HTR-8/SVneo (cell line): ENCODE data around the gene HS3ST5.
A peak's percentile ranks its signal among the peaks of the same experiment; 100 is the strongest.
"Not testable (repeated sequence)": the region's sequence is repeated elsewhere in the genome, so short reads cannot be mapped to it uniquely, and the experiment has no call there.

ENCODE experiments used
- DNase-seq: peaks from one replicate; pipeline ENCODE4 v3.0.0; 2011; ENCODE audit warnings: low spot score, mixed read lengths; ENCODE audit not compliant: insufficient read length
- FAIRE-seq: peaks from 2 replicates; lab custom pipeline; 2011; peaks lifted over from hg19 to GRCh38; lab: Jason Lieb, UNC

HS3ST5 gene

DNA sequence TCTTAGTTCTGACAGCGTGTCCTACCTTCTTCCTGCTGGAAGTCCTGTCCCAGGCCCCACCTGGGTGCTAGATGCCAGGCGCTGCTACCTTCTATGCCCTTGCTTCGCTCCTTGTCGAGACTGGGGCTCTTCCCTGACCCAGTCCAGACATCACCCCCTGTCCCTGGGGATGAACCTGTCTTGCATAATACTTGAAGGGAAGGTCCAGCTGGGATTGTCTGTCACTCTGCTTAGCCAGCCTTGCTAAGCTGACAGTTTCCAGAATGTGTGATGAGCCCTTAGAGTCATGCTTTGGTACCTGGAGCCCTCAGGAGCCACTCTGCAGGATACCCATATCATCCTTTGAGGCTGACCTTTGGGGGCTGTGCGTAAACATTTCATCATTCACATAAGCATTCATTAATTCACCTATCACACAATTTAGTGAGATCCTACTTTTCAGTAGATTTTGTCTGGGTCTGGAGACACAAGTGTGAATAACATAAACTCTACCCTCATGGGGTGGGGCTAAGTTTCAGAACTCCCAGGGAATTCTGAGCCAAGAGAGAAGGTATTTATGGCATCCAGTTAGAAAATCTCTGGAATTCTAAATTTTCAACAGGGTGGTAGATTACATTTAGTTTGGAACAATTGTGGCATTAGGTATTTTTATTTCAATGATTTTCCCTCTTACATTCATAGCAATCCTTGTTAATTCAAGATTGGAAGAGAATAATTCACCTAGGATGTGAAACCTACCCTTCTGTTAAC, 220.7 kb downstream of the HS3ST5 start:
- no peak for FAIRE-seq
- peak; percentile 12 for DNase-seq

- no peak for DNase-seq
- no peak for FAIRE-seq
Observed at GRCh38 chr6:114119056-114119455, 223.8 kb downstream of the HS3ST5 start.

DNA sequence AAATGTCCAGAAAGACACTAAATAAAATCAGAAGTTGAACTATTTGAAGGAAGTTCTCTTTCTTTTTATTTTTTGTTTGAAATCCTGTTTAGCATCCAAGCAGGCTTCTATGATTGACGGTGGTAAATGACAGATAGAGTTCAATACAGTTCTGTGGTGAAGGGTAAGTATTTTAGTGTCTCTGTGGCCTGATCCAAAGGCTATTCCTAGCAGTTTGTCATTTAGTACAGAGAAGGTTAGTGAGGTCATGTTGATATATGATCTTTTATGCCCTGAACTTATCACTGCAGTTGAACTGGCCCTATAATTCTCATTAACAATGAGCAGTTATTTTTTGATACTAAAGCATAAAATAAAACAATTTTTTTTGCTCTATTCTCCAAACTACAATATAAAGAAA, 227.2 kb downstream of the HS3ST5 start:
- FAIRE-seq (no peak), DNase-seq (no peak)

- peak; percentile 4 for FAIRE-seq
- peak; percentile 67 for DNase-seq
Observed at GRCh38 chr6:114108119-114109002, 234.5 kb downstream of the HS3ST5 start.

- DNase-seq: no peak
- no peak for FAIRE-seq
Observed at GRCh38 chr6:114106020-114106419, 236.8 kb downstream of the HS3ST5 start.

GRCh38 chr6:114101255-114101654, 241.6 kb downstream of the HS3ST5 start:
- DNase-seq (no peak), FAIRE-seq (no peak)

GRCh38 chr6:114100215-114100994, 242.4 kb downstream of the HS3ST5 start:
- FAIRE-seq (peak; percentile 4), DNase-seq (no peak)

DNA sequence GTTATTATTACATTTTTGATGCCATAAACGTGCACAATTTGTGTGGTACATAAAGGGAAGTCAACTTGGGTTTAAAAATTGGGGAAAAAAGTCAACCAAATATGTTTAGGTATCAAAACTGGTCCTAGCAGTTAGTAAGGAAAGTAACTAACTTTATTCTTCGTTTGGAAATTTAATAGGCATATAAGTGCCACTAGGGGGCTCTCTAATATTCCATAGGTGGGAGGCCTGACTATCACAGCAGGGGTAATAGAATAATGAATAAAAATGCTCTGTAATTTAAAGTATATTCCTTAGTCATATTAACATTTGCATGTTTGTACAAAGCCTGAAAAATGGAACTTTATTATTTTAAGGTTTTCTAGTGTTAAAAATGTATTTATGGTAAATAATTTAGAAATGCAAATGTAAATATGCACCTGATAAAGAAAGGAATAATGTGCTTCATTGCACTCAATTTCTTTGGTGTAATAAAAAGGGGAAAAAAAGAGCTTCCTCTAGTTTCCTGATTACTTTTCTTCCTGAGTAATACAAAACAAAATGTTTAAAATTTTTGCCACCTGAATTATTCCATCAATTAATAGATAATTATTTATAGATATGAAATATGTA, 246.2 kb downstream of the HS3ST5 start:
- no peak for FAIRE-seq
- DNase-seq: peak; percentile 21

DNA sequence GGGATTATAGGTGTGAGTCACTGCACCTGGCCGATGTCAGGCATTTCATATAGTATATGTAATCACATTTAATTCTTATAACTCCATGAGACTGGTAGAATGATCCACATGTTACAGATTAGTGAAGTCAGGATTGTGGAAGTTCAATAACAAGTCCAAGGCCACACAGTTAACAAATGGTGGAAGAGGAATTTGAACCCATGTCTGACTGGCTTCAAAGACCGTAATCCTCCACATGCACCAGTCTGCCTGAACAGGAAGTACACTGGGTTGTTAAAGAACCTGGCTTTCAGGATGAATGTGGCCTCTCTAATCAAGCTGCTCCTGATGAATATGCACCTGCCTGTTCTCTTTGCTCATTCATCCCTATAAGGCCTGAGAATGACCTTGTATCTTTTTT, 249.9 kb downstream of the HS3ST5 start:
- FAIRE-seq (no peak), DNase-seq (no peak)

GRCh38 chr6:114090626-114091025, 252.2 kb downstream of the HS3ST5 start:
- DNase-seq (no peak), FAIRE-seq (no peak)

- no peak for FAIRE-seq
Observed at GRCh38 chr6:114087496-114087895, 255.3 kb downstream of the HS3ST5 start.

GRCh38 chr6:114085211-114085610, 257.6 kb downstream of the HS3ST5 start:
- DNase-seq: no peak
- no peak for FAIRE-seq

More at GRCh38 chr6:114087496-114087895, 255.3 kb downstream of the HS3ST5 start:
- DNase-seq: no peak

- DNase-seq: no peak
- FAIRE-seq: no peak
Observed at GRCh38 chr6:114084327-114084890, 258.4 kb downstream of the HS3ST5 start.

DNA sequence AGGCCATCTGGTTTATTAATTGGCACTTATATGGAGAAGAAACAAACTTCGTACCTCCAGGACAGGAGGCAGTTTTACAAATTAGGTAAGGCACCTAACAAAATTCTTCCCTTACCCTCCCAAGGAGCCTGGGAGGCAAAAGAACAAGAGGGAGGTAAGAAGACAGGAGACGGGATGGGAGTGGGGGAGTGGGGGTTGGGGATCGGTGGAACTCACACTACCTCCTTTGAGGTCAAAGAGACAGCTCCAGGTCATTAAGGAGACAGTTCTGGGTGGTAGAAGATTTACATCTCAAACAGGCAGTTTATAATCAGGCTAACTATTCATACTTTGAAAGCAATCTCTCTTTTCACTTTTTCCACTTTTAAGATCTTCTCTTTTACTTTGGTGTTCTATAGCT, 259.6 kb downstream of the HS3ST5 start:
- DNase-seq (no peak), FAIRE-seq (no peak)

GRCh38 chr6:114081730-114082129, 261.1 kb downstream of the HS3ST5 start:
- FAIRE-seq: no peak
- DNase-seq: no peak

DNA sequence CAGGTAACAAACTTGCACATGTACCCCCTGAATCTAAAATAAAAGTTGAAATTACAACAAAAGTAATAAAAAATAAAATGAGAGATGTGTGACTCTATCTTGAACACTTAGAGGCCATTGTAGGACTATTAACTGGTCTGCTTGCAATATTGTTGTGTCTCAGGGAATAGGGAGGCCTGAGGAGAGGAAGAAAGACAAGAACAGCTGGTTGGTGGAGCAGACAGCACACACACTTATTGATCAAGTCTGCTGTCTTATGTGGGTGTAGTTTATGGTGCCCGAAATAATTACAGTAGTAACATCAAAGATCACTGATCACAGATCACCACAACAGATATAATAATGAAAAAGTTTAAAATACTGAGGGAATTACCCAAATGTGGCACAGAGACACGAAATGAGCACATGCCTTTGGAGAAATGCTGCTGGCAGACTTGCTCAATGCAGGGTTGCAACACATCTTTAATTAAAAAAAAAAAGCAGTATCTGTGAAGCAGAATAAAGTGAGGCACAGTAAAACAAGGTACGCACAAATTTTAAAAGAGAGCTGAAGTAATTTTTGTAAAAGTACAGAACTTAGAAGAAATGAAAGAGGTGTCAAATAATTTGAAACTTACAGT, 261.8 kb downstream of the HS3ST5 start:
- no peak for FAIRE-seq
- no peak for DNase-seq

GRCh38 chr6:114080410-114080809, 262.4 kb downstream of the HS3ST5 start:
- FAIRE-seq, DNase-seq: not testable (repeated sequence)

GRCh38 chr6:114075777-114076176, 267.0 kb downstream of the HS3ST5 start:
- DNase-seq: no peak
- no peak for FAIRE-seq

DNA sequence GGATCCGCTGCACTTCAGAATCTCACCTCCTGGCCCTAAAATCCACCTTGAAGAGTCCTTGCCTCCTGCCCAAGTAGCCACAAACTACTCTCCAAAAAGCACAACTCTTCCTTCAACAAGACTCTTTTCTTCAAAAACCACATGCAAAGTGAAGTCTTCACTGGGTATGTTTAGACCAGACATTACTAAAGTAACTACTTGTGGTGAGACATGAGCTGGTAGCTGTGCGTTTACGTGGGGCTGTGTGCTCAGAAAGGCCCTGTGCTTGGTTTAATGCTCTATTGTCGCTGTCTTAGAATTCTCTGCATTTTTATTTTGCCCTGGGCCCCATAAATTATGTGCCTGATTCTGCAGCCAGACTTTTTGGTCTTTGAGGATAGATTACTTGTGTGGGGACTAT, 267.5 kb downstream of the HS3ST5 start:
- FAIRE-seq (no peak), DNase-seq (no peak)
